Putamen (tissue), 1 donor: ENCODE measurements around the gene PTAFR.

Source experiments
- DNase-seq: peaks from one replicate; pipeline ENCODE4 v3.0.0-alpha.2; 2016; ENCODE audit warnings: low spot score

PTAFR gene

GRCh38 chr1:28176492-28177470 is at the start of gene PTAFR:
Gene PTAFR (minus strand): TSS chr1:28176690. CDS start chr1:28151021, 25,669 bp downstream.
- no peak for DNase-seq

DNA sequence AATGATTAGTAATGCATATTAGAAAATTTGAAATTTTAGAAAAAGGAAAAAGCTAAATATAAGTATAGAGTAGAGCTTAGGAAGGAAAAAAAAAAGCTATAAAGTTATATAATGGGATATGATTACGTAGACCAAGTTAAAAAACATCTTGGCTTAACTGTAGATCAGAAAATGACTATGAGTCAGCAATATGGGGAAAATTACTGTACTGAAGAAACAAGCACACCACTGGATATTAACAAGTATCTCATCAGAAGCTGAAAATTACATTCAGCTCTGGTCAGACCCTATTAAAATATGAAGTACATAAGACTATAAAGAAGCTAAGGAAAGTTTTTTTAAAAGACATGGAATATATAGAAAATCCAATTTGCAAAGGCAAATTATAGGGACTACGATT is 36.8 kb upstream of the PTAFR start:
- no peak for DNase-seq

DNA sequence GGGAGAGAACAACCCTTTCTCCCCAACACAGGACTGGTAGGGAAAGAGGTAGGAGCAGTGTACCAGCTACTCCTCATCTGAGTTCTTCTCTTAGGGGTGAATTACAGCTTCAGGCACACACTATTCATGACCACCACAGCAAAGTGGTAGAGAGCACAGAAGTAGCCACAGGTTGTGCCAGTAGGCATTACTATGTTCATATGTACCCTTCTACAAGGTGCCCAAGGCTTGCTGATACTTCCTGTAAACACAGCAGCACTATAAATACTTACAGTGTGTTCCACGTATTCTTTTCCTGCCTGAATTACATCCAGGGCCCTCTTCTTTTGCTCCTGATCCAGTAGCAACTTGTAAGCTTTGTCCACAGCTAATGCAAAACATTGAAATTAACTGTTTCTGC is 33.2 kb upstream of the PTAFR start:
- DNase-seq = no peak

DNA sequence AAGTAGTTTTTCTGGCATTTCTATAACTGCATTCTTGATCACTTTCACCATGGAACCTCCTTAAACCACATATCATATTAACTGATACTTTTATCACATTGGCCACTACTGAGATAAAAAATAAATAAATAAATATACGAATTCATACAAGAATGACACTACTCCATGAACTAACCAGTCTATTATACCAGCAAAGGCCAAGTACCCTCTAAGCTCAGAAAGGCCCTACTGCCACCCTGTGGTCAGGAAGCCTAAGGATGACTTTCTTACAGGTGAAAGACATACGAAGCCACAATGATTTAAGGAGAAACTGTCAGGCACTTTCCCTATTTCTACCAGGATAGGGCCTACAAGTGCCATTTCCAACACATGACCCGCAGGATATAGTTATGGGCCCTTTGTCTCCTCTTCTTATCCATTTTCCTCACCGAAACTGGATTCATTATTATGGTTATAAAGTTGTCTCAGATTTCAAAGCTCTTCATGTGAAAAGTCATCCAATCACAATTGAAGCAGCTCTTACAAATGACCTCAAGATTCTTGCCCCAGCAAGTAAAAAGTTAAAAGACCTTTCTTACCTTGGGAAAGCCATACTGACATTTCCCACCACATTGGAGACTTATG is 32.4 kb upstream of the PTAFR start:
- peak; percentile 74 for DNase-seq

- DNase-seq = no peak
Observed at GRCh38 chr1:28205243-28205642, 28.8 kb upstream of the PTAFR start.

DNA sequence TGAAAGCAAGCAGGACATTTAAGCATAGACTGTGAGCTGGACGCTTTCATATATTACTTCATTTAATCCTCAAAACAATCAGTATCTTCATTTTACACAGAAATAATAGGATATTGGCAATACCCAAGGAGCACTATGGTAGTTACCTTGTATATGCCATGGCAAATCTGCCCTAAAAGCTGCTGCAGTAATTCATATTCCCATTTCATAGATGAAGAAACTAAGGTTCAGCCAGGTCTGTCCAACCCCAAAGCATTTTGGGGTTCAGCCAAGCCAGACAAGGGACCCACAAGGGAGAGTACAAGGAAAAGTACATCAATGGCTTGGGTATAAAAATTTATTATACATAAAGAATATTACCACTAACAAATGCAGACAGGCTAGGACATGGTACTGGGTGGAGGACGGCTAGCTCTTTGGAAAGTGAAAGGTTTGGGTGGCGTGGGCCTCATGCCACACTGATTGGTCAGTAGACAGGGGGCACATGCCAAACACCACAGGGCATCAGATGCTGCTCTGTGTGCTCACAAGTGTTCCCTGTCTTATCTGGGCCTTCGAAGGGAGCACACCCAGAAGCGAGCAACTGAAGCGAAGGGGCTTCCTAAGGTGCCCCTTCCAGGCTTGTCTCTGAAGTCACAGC is 23.9 kb upstream of the PTAFR start:
- no peak for DNase-seq

DNA sequence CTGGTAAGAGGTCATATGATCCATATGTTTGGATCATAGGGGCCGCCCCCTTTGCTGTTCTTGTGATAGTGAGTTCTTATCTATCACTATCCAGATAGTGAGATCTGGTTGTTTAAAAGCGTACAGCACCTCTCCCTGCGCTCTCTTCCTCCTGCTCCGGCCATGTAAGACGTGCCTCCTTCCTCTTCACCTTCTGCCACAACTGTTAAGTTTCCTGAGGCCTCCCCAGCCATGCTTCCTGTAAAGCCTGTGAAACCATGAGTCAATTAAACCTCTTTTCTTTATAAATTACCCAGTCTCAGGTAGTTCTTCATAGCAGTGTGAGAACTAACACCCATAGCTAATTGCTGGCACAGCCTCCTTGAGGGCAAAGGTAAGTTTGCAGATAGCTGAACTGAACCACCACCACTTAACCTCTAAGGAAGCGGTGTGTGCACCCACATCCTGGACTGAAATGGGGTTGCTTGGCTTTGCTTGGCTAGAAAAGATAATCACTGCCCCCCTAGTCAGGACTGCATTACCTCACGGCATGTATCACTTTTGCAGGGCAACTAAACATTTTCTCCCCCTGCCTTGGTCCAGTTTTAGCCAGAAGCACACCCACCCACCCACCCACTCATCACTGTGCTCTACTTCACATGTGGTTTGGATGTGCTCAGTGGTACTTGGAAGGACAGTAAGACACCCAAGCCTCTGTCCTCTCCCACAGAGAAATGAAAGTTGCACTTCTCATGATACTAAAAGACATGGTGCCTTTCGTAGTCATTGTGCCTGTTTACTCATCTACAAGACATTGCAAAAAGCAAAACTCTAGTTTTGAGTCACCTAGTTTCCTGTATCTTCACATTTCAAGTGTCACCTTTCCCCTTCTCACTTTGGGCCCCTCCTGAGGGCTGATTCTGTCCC is 23.1 kb upstream of the PTAFR start:
- no peak for DNase-seq

DNA sequence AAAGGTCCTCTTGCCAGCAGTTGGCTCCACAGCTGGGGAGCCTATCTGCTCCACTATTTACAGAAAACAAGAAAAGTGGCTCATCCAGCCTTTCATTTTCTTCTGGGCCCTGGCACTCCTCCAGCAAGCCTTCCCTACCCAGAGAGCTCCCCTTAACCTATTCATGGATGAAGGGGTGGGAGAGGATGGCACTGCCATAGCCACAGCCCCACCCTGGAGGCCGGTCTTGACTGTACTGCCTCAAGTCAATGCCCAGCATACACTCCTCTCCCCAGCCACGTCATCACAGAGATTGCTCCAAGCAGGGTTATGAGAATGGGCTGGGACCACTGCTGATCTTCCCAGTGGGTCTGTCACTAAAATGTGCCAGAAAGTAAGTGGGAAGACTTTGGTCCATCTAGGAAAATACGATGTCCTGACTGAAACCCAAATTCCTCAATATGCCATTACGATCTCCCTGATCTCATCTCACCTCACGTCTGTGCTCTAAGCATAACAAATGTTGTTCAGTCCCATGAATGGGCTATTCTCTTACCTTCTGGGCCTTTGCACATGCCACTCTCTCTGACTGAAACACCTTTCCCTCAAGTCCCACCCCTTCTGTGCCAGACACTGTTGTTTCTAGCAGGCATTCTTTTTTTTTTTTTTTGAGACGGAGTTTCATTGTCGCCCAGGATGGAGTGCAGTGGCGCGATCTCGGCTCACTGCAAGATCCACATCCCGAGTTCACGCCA is 21.4 kb upstream of the PTAFR start:
- DNase-seq = no peak

GRCh38 chr1:28196330-28196729 is 19.8 kb upstream of the PTAFR start:
- DNase-seq = no peak

- DNase-seq = no peak
Observed at GRCh38 chr1:28195780-28196179, 19.3 kb upstream of the PTAFR start.

GRCh38 chr1:28194326-28195035 is 18.0 kb upstream of the PTAFR start:
- no peak for DNase-seq

DNA sequence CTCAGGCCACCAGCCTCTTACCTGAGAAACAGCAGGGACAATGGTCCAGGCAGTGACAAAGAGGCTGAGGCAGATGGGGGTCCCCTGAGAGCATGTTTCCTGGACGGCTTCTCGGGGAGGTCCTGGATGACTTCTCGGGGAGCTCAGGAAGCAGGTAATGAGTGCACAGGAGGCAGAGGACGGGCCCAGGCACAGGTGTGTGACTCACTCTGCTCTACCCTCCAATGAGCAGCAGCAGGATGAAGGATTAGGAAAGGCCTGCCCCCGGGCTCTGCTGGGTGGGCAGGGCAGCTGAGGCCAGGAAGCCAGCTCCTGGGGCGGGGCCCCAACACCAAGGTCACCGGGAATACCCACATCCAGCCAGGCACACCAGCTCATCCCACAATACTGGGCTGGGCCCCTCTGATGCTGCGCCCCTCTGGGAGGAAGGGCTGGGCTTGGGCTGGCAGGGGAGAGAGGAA is 17.2 kb upstream of the PTAFR start:
- no peak for DNase-seq

GRCh38 chr1:28190996-28191645 is 14.6 kb upstream of the PTAFR start:
- DNase-seq = no peak

DNA sequence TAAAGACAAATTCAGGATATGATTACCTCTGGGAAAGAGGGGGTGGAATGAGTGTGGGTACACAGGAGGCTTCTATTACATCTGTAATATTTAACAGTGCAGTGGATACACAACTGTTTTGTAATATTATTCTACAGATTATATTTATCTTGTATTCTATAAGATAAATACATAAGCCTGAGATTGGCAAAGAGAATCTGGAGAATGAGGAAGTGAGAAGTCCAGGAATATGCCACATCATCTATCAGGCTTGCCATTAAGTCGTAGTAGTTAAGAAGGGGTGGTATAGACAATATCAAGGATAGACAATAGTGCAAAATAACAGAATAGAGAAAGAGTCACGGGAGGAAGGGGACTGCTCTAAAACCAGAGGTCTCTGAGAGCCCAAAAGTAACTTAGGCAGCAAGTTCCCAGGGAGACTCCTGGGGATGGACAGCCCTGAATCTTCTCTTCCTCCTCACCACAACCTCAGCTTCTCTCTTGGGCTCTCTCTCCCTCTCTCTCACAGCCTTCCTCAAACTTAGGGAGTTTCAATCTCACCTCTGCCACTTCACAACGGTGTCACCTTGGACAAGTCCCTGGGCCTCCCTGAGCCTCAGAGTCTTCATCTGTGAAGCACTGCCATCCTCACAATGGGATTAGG is 14.0 kb upstream of the PTAFR start:
- DNase-seq = no peak

DNA sequence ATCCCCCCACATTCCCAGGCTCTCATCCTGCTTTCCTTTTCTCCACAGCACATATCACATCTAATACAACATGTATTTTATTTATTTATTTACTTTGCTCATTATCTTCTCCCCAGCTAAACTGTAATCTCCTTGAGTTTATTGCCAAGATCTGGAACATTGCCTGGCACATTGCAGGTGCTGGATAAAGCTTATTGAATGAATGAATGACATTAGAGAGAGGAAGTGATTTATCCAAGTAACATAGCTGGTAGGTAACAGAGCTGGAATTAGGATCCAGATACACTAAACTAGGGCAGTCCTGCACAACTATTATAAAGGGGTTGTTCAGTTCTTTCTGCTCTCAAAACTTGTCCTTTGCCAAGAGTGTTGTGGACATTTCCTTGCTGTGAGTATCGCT is 8.6 kb upstream of the PTAFR start:
- no peak for DNase-seq

DNA sequence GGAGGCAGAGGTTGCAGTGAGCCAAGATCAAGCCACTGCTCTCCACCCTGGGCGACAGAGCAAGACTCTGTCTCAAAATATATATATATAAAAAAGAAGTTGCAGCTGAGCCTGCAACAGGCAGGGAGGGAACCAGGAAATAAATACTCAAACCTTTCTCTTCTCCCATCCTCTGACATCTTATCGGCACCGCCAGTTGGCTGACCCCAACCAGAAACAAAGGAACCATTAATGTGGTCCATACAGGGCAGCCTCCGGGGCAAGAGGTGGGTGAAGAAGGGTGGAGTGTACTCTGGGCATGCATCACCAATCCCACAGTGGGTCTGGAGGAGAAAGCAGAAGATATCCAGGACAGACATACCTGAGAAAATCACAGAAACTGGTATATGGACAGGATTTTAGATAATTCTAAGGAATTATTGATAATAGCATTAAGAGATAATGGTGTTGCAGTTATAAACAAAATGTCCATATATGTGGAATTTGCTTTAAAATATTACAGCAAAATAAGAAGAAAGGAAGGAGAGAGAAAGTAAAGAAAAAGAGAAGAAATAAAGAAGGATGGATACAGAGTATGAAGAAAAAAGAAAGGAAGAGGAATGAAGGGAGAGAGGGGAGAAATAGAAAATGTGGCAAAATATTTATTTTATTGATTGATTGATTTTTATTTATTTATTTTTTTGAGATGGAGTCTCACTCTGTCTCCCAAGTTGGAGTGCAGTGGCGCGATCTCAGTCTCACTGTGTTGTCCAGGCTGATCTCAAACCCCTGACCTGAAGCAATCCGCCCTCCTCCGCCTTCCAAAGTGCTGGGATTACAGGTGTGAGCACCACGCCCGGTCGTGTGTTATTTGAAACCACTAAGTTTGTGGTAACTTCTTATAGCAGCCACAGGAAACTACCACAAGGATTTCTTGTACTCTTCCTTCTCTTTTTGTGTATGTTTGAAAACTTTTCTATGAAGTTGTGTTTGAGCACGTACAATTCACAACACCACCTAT is 4.1 kb upstream of the PTAFR start:
- no peak for DNase-seq

GRCh38 chr1:28178690-28179485 is 2.4 kb upstream of the PTAFR start:
- DNase-seq = no peak
